Left ventricle myocardium inferior (tissue), 1 donor: ENCODE data around the gene PTER. TPM values are rescaled to one million over a fixed set of nuclear protein-coding genes. Genes with fewer than 3 reads are reported as not detected.
A peak's percentile ranks its signal among the peaks of the same experiment; 100 is the strongest.

Source experiments
- DNase-seq: peaks from one replicate; pipeline ENCODE4 v3.0.0-alpha.2; 2020
- H3K27ac ChIP-seq: fragments of 200-600 bp; replicated peaks from 2 replicates; pipeline ENCODE4 v1.8.0; 2021
- H3K27me3 ChIP-seq: fragments of 200-600 bp; 2 replicates; pipeline ENCODE4 v1.8.0; 2021; ENCODE audit warnings: low read depth
- H3K36me3 ChIP-seq: fragments of 200-600 bp; 2 replicates; pipeline ENCODE4 v1.8.0; 2021
- H3K4me1 ChIP-seq: fragments of 200-600 bp; 2 replicates; pipeline ENCODE4 v1.8.0; 2021
- H3K4me3 ChIP-seq: fragments of 200-600 bp; 2 replicates; pipeline ENCODE4 v1.8.0; 2021; ENCODE audit warnings: mild to moderate bottlenecking, moderate library complexity
- H3K9me3 ChIP-seq: fragments of 200-600 bp; replicated peaks from 2 replicates; pipeline ENCODE4 v1.8.0; 2021
- CTCF ChIP-seq: fragments of 200-600 bp; IDR thresholded peaks from 2 replicates; pipeline ENCODE4 v1.8.0; 2021; ENCODE audit warnings: antibody characterized with exemption, mild to moderate bottlenecking, borderline replicate concordance
- intact Hi-C: fragments of 100-400 bp; cut with micrococcal nuclease; formaldehyde crosslinking; loops from one replicate; pipeline ENCODE4 v1.11.0; 2022
- long read RNA-seq: library from polyadenylated mRNA; unstranded; transcript quantifications from one replicate; pipeline ENCODE4 v2.0.0, GENCODE V29; 2021
- total RNA-seq: library from RNA; stranded (reverse); fragmentation: NEBNext Ultra II Directional; extraction: Animal tissue kit (Norgen Biotek cat#: 25700); gene quantifications from one replicate; pipeline ENCODE4 v1.2.1, GENCODE V29; 2021
- donor health status: DM: no; HTN: yes; CAD: no; lungs with severe emphysema.

PTER gene
- total RNA-seq, result 16.3 TPM
- long read RNA-seq, transcript PTER-202 (6 exons, 3,777 nt), result major isoform, 5 of 17 reads
- long read RNA-seq, partial matches to known transcripts, result 2 of 17 reads
- long read RNA-seq, other reads (novel, unspliced or antisense), result 6 of 17 reads

GRCh38 chr10:16436758-16437539 is at the start of gene PTER:
PTER (plus strand) TSS chr10:16437010; CDS start chr10:16484385, 47,375 bp downstream.
- Histone ChIP-seq H3K27me3 (no peaks in the 10 kb centered on the region), H3K4me1 (peaks cover 56% of the 10 kb centered on the region), H3K9me3 (no peaks in the 10 kb centered on the region), H3K4me3 (peak within 1 kb of the TSS; percentile 81), H3K36me3 (no peaks in the 10 kb centered on the region), H3K27ac (peak within 1 kb of the TSS; percentile 97)
- DNase-seq, result peak; percentile 98
- peak; percentile 4 for TF ChIP-seq CTCF
- intact Hi-C loops, result no loop called here

GRCh38 chr10:16392531-16393069 is 44.2 kb upstream of the PTER start:
- intact Hi-C loops, result no loop called here
- no peak for TF ChIP-seq CTCF

GRCh38 chr10:16393271-16393858 is 43.4 kb upstream of the PTER start:
- no peak for TF ChIP-seq CTCF
- no peak for DNase-seq
- Histone ChIP-seq H3K4me1 (no peaks in the 10 kb centered on the region), H3K36me3 (no peaks in the 10 kb centered on the region), H3K27me3 (peaks cover 15% of the 10 kb centered on the region), H3K4me3 (no peak overlapping the region), H3K9me3 (no peaks in the 10 kb centered on the region), H3K27ac (no peak overlapping the region)
- intact Hi-C loops, result no loop called here

More at GRCh38 chr10:16392531-16393069, 44.2 kb upstream of the PTER start:
- H3K36me3 ChIP-seq, result no peaks in the 10 kb centered on the region
- no peak for DNase-seq
- H3K4me1 ChIP-seq, result no peaks in the 10 kb centered on the region
- H3K9me3 ChIP-seq, result no peaks in the 10 kb centered on the region
- peaks cover 15% of the 10 kb centered on the region for H3K27me3 ChIP-seq
- no peak overlapping the region for H3K4me3 ChIP-seq
- H3K27ac ChIP-seq, result no peak overlapping the region

- no peak for TF ChIP-seq CTCF
- Histone ChIP-seq H3K4me1 (no peaks in the 10 kb centered on the region), H3K9me3 (no peaks in the 10 kb centered on the region), H3K36me3 (no peaks in the 10 kb centered on the region), H3K4me3 (no peak overlapping the region), H3K27me3 (no peaks in the 10 kb centered on the region), H3K27ac (no peak overlapping the region)
- intact Hi-C loops, result no loop called here
- DNase-seq, result no peak
These were observed 35.4 kb upstream of the PTER start for GRCh38 chr10:16401416-16401815.

- H3K9me3 ChIP-seq, result no peaks in the 10 kb centered on the region
- H3K27ac ChIP-seq, result no peak overlapping the region
- TF ChIP-seq CTCF, result no peak
- H3K4me1 ChIP-seq, result no peaks in the 10 kb centered on the region
- intact Hi-C loops, result no loop called here
- peaks cover 16% of the 10 kb centered on the region for H3K27me3 ChIP-seq
- H3K36me3 ChIP-seq, result no peaks in the 10 kb centered on the region
- DNase-seq, result no peak
- H3K4me3 ChIP-seq, result no peak overlapping the region
These were observed 28.4 kb upstream of the PTER start for GRCh38 chr10:16408379-16408778.
